HCT116 (cell line): ENCODE measurements around the gene BMP7.

Experiments
- ATF3 ChIP-seq: IDR thresholded peaks from 2 replicates; pipeline ENCODE4 v1.6.1; 2012
- CEBPB ChIP-seq: IDR thresholded peaks from 2 replicates; pipeline ENCODE4 v1.6.1; 2012; ENCODE audit warnings: low read depth
- EZH2 ChIP-seq: fragments of 200-600 bp; sonication (generic); IDR thresholded peaks from 2 replicates; pipeline ENCODE4 v1.6.1; 2017; ENCODE audit warnings: antibody characterized with exemption, mixed run types
- EZH2phosphoT487 ChIP-seq: fragments of 200-600 bp; IDR thresholded peaks from 2 replicates; pipeline ENCODE4 v1.6.1; 2018; ENCODE audit warnings: antibody characterized with exemption, borderline replicate concordance
- POLR2A ChIP-seq: IDR thresholded peaks from 2 replicates; pipeline ENCODE4 v1.7.0; 2011; ENCODE audit warnings: borderline replicate concordance; ENCODE audit not compliant: insufficient read depth, insufficient read length; ENCODE audit errors: extremely low read depth
- POLR2AphosphoS5 ChIP-seq: IDR thresholded peaks from 2 replicates; pipeline ENCODE4 v1.6.1; 2011; ENCODE audit warnings: mild to moderate bottlenecking, low read depth, low read length, moderate library complexity
- REST ChIP-seq: IDR thresholded peaks from 2 replicates; pipeline ENCODE4 v1.6.1; 2012; ENCODE audit warnings: low read depth
- TCF7L2 ChIP-seq: IDR thresholded peaks from 2 replicates; pipeline ENCODE4 v1.7.0; 2011; ENCODE audit warnings: borderline replicate concordance, inconsistent platforms; ENCODE audit not compliant: insufficient read depth, insufficient read length; ENCODE audit errors: extremely low read depth
- ZFX ChIP-seq: fragments of 450-650 bp; IDR thresholded peaks from 2 replicates; pipeline ENCODE4 v1.6.1; 2017
- ZNF274 ChIP-seq: fragments of 200-500 bp; sonication (Bioruptor generic); IDR thresholded peaks from 2 replicates; pipeline ENCODE4 v1.6.1; 2014; ENCODE audit warnings: mild to moderate bottlenecking, low read depth, low read length, inconsistent platforms
- TF ChIP-seq, protein P1 (sequence below), 3 experiments: fragments of 200-600 bp in 1 of 3; sonication (generic) in 1 of 3; IDR thresholded peaks in 2 of 3; conservative IDR thresholded peaks in 1 of 3; 2 replicates each; pipeline ENCODE4 v1.5.1; 2012 to 2017; ENCODE audit warnings: low read depth in 2 of 3, low read length in 2 of 3, antibody characterized with exemption in 1 of 3, borderline replicate concordance in 1 of 3, control low read depth in 1 of 3, mild to moderate bottlenecking in 1 of 3, mixed read lengths in 1 of 3, mixed run types in 1 of 3, moderate library complexity in 1 of 3; ENCODE audit not compliant: insufficient read depth in 1 of 3

GRCh38 chr20:57252559-57253162 lies 13.8 kb downstream of the BMP7 start:
- TF ChIP-seq POLR2AphosphoS5, result no peak
- TF ChIP-seq EZH2phosphoT487, result no peak
- no peak for TF ChIP-seq ZNF274
- TF ChIP-seq POLR2A, result no peak
- TF ChIP-seq, protein P1, sequence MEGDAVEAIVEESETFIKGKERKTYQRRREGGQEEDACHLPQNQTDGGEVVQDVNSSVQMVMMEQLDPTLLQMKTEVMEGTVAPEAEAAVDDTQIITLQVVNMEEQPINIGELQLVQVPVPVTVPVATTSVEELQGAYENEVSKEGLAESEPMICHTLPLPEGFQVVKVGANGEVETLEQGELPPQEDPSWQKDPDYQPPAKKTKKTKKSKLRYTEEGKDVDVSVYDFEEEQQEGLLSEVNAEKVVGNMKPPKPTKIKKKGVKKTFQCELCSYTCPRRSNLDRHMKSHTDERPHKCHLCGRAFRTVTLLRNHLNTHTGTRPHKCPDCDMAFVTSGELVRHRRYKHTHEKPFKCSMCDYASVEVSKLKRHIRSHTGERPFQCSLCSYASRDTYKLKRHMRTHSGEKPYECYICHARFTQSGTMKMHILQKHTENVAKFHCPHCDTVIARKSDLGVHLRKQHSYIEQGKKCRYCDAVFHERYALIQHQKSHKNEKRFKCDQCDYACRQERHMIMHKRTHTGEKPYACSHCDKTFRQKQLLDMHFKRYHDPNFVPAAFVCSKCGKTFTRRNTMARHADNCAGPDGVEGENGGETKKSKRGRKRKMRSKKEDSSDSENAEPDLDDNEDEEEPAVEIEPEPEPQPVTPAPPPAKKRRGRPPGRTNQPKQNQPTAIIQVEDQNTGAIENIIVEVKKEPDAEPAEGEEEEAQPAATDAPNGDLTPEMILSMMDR (IDR thresholded peaks at IDR 0.05 in 2 of 3, conservative IDR thresholded peaks at IDR 0.05 in 1 of 3; ENCODE audit: borderline replicate concordance in 1 of 3, insufficient read depth in 1 of 3, low read depth in 2 of 3, low read length in 2 of 3), result no peak
- TF ChIP-seq ATF3, result no peak
- no peak for TF ChIP-seq TCF7L2
- TF ChIP-seq EZH2, result no peak
- TF ChIP-seq REST, result no peak
- TF ChIP-seq ZFX, result no peak
- no peak for TF ChIP-seq CEBPB
